GM23248 (cell line): ENCODE data around the gene ZNF668. TPM values are rescaled to one million over a fixed set of nuclear protein-coding genes. Genes with fewer than 3 reads are reported as not detected.

Experiments
- DNase-seq: peaks from one replicate; pipeline ENCODE4 v3.0.0-alpha.2; 2015
- H2AFZ ChIP-seq: fragments of 200-600 bp; sonication (generic); 2 replicates; pipeline ENCODE4 v1.6.1; 2016; ENCODE audit warnings: antibody characterized with exemption
- H3F3A ChIP-seq: fragments of 200-600 bp; sonication (generic); 2 replicates; pipeline ENCODE4 v1.6.1; 2016; ENCODE audit warnings: mild to moderate bottlenecking, antibody characterized with exemption, mixed run types; ENCODE audit not compliant: insufficient read depth
- H3K27ac ChIP-seq: fragments of 200-600 bp; sonication (generic); 2 replicates; pipeline ENCODE4 v1.5.1; 2016; ENCODE audit warnings: mild to moderate bottlenecking
- H3K27me3 ChIP-seq: fragments of 200-600 bp; sonication (generic); replicated peaks from 2 replicates; pipeline ENCODE4 v1.6.1; 2016; ENCODE audit warnings: mild to moderate bottlenecking; ENCODE audit not compliant: insufficient read depth
- H3K36me3 ChIP-seq: fragments of 200-600 bp; sonication (generic); 2 replicates; pipeline ENCODE4 v1.6.1; 2016; ENCODE audit warnings: low read depth, mild to moderate bottlenecking
- H3K4me1 ChIP-seq: fragments of 200-600 bp; sonication (generic); 2 replicates; pipeline ENCODE4 v1.6.1; 2016; ENCODE audit warnings: mild to moderate bottlenecking; ENCODE audit not compliant: insufficient read depth
- H3K4me2 ChIP-seq: fragments of 200-600 bp; sonication (generic); one replicate; pipeline ENCODE4 v1.6.1; 2016; ENCODE audit warnings: mild to moderate bottlenecking; ENCODE audit not compliant: unreplicated experiment
- H3K4me3 ChIP-seq: fragments of 200-600 bp; sonication (generic); 2 replicates; pipeline ENCODE4 v1.5.1; 2016; ENCODE audit warnings: mild to moderate bottlenecking
- H3K79me2 ChIP-seq: fragments of 200-600 bp; sonication (generic); 2 replicates; pipeline ENCODE4 v1.6.1; 2016; ENCODE audit warnings: mild to moderate bottlenecking; ENCODE audit not compliant: insufficient read depth
- H3K9ac ChIP-seq: fragments of 200-600 bp; sonication (generic); 2 replicates; pipeline ENCODE4 v1.6.1; 2016; ENCODE audit warnings: mild to moderate bottlenecking
- H3K9me2 ChIP-seq: fragments of 200-600 bp; sonication (generic); 2 replicates; pipeline ENCODE4 v1.6.1; 2016; ENCODE audit warnings: mixed run types, mild to moderate bottlenecking, moderate library complexity; ENCODE audit not compliant: insufficient read depth
- H3K9me3 ChIP-seq: fragments of 200-600 bp; sonication (generic); one replicate; pipeline ENCODE4 v1.6.1; 2017; ENCODE audit warnings: low read depth
- H4K20me1 ChIP-seq: fragments of 200-600 bp; sonication (generic); 2 replicates; pipeline ENCODE4 v1.6.0; 2016; ENCODE audit not compliant: insufficient read depth
- EZH2 ChIP-seq: fragments of 200-600 bp; sonication (generic); IDR thresholded peaks from 2 replicates; pipeline ENCODE4 v1.6.1; 2018; ENCODE audit warnings: antibody characterized with exemption, mild to moderate bottlenecking; ENCODE audit not compliant: insufficient read depth, poor library complexity, severe bottlenecking
- EZH2phosphoT487 ChIP-seq: fragments of 200-600 bp; sonication (generic); IDR thresholded peaks from 2 replicates; pipeline ENCODE4 v1.6.1; 2018; ENCODE audit warnings: antibody characterized with exemption, moderate library complexity, mild to moderate bottlenecking, low read depth; ENCODE audit not compliant: insufficient read depth
- WGBS, 2 experiments: methylation state at CpG; one replicate each; pipeline ENCODE4 v1.1.6; 2015 to 2017; ENCODE audit warnings: low lambda C conversion rate in 2 of 2, low coverage in 1 of 2; ENCODE audit errors: missing lambda C conversion rate in 2 of 2; 5-methylcytosine and 5-hydroxymethylcytosine counted together
- in situ Hi-C: fragments of 300-500 bp; cut with MboI; formaldehyde crosslinking; loops from 2 replicates; pipeline ENCODE4 v1.15.0; 2020
- polyA plus RNA-seq: library from polyadenylated mRNA; unstranded; fragments of >200 nt; fragmentation: Nextera tagmentation; extraction: Ambion mirVana; gene quantifications from 2 replicates; pipeline ENCODE4 v1.2.1, GENCODE V29; 2016
- total RNA-seq: library from RNA; depleted of rRNA; stranded (reverse); fragments of >200 nt; shearing (Covaris generic); gene quantifications from 2 replicates; pipeline ENCODE4 v1.2.3, GENCODE V29; 2014

Gene ZNF668
- total and polyA plus RNA-seq, 2 experiments from 2014 or later, result 19.5 to 21.8 TPM

DNA sequence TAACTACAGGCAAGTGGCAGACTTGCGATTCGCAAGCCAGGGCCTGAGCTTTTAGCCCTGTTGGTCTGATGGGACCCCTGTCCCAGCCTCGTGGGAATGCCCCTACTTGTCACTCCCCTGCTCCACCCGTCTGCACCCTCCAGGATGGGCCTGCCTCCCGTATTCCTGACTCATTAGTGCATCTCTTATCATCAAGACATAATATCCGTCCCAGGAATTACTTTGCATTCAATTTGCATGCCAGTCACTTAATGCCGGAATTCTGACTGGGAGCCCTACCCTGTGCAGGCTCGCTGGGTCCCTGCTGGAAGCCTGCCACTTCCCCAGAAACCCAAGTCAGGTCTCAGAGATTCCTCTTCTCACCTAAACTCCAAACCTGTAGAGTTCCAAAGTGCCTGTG lies 11.4 kb upstream of the ZNF668 start:
- Histone ChIP-seq H3K4me1 (peaks cover 3% of the 10 kb centered on the region), H3K9me2 (no peaks in the 10 kb centered on the region), H3K4me2 (no peak overlapping the region), H3K36me3 (0 out of 2 replicates have a peak, but pooled peaks cover 5% of the 10 kb centered on the region), H2AFZ (no peak overlapping the region), H3K79me2 (peaks cover 54% of the 10 kb centered on the region), H4K20me1 (no peaks in the 10 kb centered on the region), H3K9me3 (no peaks in the 10 kb centered on the region), H3K27ac (no peak overlapping the region), H3K27me3 (no peaks in the 10 kb centered on the region), H3K9ac (no peak overlapping the region), H3K4me3 (no peak overlapping the region), H3F3A (no peaks in the 10 kb centered on the region)
- TF ChIP-seq EZH2phosphoT487, result no peak
- TF ChIP-seq EZH2, result no peak
- no peak for DNase-seq
- in situ Hi-C loops, result no loop called here
- 61 to 66% methylated on average over 8 of the region's 8 CpGs for WGBS, 2 experiments

DNA sequence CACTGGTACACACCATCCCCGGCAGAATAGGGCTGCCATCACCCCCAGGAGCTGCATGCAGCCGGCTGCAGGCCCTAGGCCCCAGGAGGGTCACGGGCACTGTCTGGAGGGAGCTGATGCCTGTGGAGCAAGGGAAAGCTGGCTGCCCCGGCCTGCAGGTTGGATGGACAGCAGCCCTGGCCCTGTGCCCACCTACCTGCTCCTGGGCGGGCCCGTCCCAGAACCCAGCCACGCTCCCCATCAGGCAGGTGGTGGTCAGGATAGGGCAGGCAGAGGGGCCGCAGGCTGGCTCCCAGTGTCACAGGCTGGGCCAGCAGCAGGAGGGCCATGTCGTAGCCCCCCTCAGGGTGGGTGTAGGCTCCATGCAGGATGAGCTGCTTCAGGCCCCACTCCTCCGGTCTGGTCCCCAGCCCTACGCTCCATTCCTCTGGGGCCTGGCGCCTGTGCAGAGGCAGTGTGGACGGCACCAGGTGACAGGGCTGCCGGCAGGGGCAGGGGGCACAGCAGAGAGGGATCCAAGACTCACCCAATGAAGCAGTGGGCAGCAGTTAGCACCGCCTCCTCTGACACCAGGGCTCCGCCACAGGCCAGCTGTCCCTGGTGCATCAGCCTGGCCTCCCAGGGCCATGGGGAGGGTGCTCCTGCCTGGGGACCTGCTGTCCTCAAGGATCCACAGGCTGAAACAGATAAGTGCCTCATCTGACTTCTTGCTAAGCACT lies 10.7 kb upstream of the ZNF668 start:
- Histone ChIP-seq H3K9ac (no peak overlapping the region), H2AFZ (no peak overlapping the region), H4K20me1 (no peaks in the 10 kb centered on the region), H3K9me2 (no peaks in the 10 kb centered on the region), H3K4me2 (no peak overlapping the region), H3K79me2 (peaks cover 54% of the 10 kb centered on the region), H3K27me3 (no peaks in the 10 kb centered on the region), H3K4me3 (no peak overlapping the region), H3K9me3 (no peaks in the 10 kb centered on the region), H3K27ac (no peak overlapping the region), H3K4me1 (no peaks in the 10 kb centered on the region), H3K36me3 (0 out of 2 replicates have a peak, but pooled peaks cover 5% of the 10 kb centered on the region), H3F3A (no peaks in the 10 kb centered on the region)
- in situ Hi-C loops, result no loop called here
- no peak for DNase-seq
- WGBS, 2 experiments, result 94 to 95% methylated on average over 15 to 16 of the region's 16 CpGs
- no peak for TF ChIP-seq EZH2
- TF ChIP-seq EZH2phosphoT487, result no peak

DNA sequence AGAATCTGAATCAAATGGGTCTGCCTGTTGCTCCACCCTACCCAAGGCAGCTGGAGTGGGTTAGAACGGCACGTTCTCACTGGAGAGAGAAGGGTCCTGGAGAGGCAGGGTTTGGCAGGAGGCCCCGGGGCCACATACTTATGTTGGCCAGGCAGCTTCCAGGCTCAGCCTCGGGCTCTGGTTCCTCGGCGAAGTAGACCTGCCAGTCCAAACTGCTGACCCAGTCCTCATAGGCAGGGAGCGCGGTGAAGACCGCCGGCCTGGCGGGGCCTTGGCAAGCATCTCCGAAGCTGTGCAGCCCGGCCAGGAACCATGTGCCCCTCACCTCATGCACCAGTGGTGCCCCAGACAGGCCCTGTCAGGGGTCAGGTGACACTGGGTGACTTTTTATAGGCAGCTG lies 9.9 kb upstream of the ZNF668 start:
- no peak overlapping the region for H3K4me2 ChIP-seq
- TF ChIP-seq EZH2, result no peak
- TF ChIP-seq EZH2phosphoT487, result no peak
- H3F3A ChIP-seq, result no peaks in the 10 kb centered on the region
- H3K4me3 ChIP-seq, result no peak overlapping the region
- no peaks in the 10 kb centered on the region for H4K20me1 ChIP-seq
- H3K36me3 ChIP-seq, result no peaks in the 10 kb centered on the region
- no peak overlapping the region for H3K27ac ChIP-seq
- H3K4me1 ChIP-seq, result no peaks in the 10 kb centered on the region
- in situ Hi-C loops, result no loop called here
- peaks cover 54% of the 10 kb centered on the region for H3K79me2 ChIP-seq
- no peak overlapping the region for H3K9ac ChIP-seq
- H3K9me2 ChIP-seq, result no peaks in the 10 kb centered on the region
- H3K9me3 ChIP-seq, result no peaks in the 10 kb centered on the region
- no peak for DNase-seq
- WGBS, 2 experiments, result 85 to 88% methylated on average over 13 of the region's 13 CpGs
- H2AFZ ChIP-seq, result no peak overlapping the region
- no peaks in the 10 kb centered on the region for H3K27me3 ChIP-seq

DNA sequence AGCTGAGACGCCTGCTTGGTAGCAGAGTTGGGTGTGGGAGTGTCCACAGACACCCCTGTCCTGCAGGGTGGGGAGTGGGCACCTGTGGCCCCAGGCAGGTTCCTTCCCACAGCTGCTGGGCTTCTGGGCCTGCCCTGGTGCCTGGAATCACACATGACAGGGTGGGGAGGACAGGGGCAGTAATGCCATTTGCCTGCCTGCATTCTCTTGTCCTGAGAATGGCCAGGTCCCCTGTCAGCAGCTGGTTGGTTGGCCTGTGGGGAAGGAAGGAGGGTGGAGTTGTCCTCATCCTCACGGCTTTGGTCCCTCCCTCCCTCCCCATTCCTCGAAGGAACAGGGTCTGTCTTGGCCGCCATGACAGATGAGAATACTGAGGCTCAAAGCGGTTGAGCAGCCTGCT lies 9.5 kb upstream of the ZNF668 start:
- in situ Hi-C loops, result no loop called here
- H3K9me3 ChIP-seq, result no peaks in the 10 kb centered on the region
- no peak for DNase-seq
- no peaks in the 10 kb centered on the region for H3K4me1 ChIP-seq
- no peaks in the 10 kb centered on the region for H3K27me3 ChIP-seq
- no peaks in the 10 kb centered on the region for H4K20me1 ChIP-seq
- H3K9ac ChIP-seq, result no peak overlapping the region
- H3K27ac ChIP-seq, result no peak overlapping the region
- 59 to 61% methylated on average over 5 of the region's 5 CpGs for WGBS, 2 experiments
- no peaks in the 10 kb centered on the region for H3K36me3 ChIP-seq
- no peak overlapping the region for H3K4me3 ChIP-seq
- H3K79me2 ChIP-seq, result peaks cover 54% of the 10 kb centered on the region
- TF ChIP-seq EZH2 (no peak), EZH2phosphoT487 (no peak)
- H2AFZ ChIP-seq, result no peak overlapping the region
- H3K9me2 ChIP-seq, result no peaks in the 10 kb centered on the region
- H3K4me2 ChIP-seq, result no peak overlapping the region
- H3F3A ChIP-seq, result no peaks in the 10 kb centered on the region
